COR-L47 (cell line): Measurements from ENCODE around the gene POLR2I.
A peak's percentile ranks its signal among the peaks of the same experiment; 100 is the strongest.
"Not testable (repeated sequence)": the region's sequence is repeated elsewhere in the genome, so short reads cannot be mapped to it uniquely, and the experiment has no call there.

Experiments used
- DNase-seq: peaks from one replicate; lab custom pipeline; 2025; lab: John Stamatoyannopoulos, UW

POLR2I gene

DNA sequence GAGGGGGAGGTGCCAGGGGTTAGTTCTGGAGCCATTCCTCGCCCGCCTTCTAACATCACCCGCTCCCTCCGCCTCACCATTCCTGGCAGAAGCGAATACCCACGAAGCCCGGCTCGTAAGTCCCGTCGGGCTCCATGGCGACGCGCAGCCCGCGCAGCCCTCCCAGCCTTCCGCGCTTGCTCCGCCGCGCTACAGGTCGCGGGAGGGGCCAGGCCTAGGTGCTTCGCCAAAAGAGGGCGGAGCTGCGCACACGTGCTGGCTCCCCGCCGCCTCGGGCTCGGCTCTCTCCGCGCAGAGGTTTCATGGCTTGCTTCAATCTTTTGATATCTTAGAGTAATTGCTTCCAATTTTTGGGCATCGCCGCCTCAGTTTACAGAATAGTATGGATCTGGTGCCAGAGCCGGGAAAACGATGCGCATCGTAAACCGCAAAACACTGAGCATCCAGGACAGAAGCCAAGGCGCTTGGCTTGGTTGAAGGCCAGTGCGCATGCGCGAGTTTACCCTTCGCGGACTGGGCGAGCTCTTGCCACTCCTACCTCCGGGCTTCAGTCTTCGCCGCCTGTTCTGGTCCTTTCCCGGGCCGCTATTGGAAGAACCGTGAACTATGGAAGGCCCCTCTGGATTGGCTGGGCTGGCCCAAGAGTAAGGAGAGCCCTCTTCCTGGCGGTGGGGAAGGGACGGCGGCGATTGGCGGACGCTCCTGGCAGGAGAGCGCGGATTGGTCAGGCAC is at the start of gene POLR2I:
TSS of gene POLR2I (minus strand) at position 155 of the 732 bp plus-strand sequence. CDS start at position 136, 19 bp downstream.
- peak; percentile 99 for DNase-seq

DNA sequence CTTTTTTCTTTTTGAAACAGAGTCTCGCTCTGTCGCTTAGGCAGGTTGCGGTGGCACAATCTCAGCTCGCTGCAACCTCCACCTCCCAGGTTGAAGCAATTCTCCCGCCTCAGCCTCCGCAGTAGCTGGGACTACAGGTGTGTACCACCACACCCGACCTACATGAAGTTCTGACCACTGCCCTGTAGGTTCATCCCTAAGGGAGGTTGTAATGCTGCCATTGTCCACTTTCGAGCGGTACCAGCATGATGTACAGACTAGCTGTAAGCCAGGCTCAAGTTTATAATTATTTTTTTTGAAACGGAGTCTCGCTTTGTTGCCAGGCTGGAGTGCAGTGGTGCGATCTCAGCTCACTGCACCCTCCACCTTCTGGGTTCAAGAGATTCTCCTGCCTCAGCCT is 49.1 kb upstream of the POLR2I start:
- DNase-seq: no peak

- DNase-seq: no peak
These were observed 46.3 kb upstream of the POLR2I start for GRCh38 chr19:36160821-36161596.

- no peak for DNase-seq
These were observed 38.5 kb upstream of the POLR2I start for GRCh38 chr19:36153126-36153525.

DNA sequence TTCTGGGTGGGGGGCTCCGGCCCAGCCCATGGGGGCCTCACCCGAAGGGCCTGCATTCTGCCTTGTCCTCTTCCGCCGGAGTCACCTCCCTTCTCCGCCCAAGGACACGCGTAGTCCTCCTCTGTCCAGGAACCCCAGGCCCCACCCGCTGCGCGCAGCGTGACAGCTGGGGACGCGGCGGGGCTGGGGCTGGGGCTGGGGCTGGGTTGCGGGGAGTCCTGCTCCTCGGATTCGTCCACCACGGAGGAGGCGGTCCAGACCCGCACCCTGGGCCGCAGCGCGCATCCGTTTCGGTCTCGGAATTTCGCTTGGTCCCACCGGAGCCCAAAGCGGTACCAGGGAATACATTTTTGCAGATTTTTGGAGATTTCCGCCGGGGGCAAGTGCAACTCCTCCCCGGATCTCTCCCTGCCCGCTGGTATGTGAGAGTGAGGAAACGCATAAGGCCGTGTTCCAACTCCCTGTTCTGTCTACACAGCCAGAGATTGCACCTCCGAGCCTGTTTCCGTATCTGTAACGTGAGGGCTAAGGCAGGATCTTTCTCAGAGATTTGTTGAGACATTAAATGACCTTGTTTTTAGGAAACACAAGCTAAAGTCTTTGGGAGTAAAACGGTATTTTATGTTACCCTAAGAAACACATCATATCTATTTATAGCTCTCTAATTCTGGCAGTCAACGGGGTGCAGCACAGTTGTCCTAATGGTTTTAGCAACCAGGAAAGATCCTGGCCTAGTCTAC is 37.8 kb upstream of the POLR2I start, which contains the start of gene COX7A1:
TSS of gene COX7A1 (minus strand) at position 96 of the 740 bp plus-strand sequence. CDS start at position 56, 40 bp downstream.
- no peak for DNase-seq

- DNase-seq: no peak
These were observed 37.3 kb upstream of the POLR2I start for GRCh38 chr19:36152019-36152351.

- DNase-seq: no peak
These were observed 36.7 kb upstream of the POLR2I start for GRCh38 chr19:36151144-36152018.

GRCh38 chr19:36150586-36150985 is 35.9 kb upstream of the POLR2I start:
- DNase-seq: no peak

DNA sequence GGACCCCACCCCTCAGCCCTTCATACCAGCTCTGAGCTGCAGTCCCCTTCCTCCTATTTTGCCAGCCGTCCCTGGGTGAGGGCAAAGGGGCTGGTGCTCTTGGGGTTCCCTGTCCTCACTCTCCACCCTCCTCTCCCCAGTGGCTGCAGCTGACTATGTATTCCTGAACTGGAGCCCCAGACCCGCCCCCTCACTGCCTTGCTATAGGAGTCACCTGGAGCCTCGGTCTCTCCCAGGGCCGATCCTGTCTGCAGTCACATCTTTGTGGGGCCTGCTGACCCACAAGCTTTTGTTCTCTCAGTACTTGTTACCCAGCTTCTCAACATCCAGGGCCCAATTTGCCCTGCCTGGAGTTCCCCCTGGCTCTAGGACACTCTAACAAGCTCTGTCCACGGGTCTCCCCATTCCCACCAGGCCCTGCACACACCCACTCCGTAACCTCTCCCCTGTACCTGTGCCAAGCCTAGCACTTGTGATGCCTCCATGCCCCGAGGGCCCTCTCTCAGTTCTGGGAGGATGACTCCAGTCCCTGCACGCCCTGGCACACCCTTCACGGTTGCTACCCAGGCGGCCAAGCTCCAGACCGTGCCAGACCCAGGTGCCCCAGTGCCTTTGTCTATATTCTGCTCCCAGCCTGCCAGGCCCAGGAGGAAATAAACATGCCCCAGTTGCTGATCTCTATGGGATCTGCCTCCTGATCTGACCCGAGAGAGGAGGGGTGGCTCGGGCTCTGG is 35.2 kb upstream of the POLR2I start:
- DNase-seq: no peak

DNA sequence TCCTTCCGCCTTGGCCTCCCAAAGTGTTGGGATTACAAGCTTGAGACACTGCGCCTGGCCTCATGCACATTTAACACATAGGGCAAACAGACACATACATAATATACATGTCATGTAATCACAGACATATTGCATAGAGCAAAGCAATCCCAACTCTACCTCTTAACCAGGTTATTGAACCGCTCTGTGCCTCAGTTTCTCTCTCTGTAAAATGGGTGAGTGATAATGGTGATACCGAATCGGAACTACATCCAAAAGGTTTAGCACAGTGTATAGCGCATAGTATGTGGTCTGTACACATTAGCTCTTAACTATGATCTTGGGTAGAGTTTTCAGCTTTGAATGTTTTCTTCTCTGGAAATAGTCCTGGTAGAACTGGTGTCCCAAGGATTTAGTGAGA is 29.9 kb upstream of the POLR2I start:
- DNase-seq: no peak

- no peak for DNase-seq
These were observed 27.8 kb upstream of the POLR2I start for GRCh38 chr19:36142496-36142895.

GRCh38 chr19:36142046-36142445 is 27.4 kb upstream of the POLR2I start:
- no peak for DNase-seq

DNA sequence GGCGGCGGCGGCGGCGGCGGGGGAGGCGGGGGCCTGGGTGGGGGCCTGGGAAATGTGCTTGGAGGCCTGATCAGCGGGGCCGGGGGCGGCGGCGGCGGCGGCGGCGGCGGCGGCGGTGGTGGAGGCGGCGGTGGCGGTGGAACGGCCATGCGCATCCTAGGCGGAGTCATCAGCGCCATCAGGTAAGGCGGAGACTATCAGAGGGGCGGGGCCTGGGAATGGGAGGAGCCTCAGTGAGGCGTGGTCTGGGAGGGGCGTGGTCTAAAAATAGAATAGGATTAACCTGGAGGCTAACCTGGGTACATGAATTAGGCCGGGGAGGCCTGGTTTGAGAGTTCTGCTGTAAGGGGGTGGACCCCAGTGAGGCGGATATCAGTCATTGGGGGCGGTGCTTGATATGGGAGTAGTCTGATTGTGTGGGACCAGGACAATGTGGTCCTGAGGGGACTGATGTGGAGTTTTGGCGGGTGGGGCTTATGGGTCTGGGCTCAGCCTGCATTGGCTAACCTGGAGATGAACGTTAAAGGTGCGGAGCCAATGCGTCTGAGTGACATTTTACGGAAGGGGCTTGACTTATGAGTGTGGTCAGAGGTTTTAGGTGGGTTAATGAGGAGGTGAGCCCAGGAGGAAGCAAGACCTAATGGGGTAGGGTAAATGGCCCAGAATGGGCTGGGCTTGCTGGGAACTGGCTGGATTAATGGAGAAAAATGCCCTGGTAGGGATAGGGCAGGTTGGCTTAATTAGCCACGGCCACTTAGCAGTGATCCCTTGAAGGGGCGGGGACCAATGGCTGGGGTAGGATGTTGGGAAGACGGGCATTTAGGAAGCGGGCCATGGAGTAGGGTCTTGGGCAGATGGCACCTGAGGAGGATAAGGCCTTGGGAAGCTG is 26.6 kb upstream of the POLR2I start:
- peak; percentile 71 for DNase-seq

DNA sequence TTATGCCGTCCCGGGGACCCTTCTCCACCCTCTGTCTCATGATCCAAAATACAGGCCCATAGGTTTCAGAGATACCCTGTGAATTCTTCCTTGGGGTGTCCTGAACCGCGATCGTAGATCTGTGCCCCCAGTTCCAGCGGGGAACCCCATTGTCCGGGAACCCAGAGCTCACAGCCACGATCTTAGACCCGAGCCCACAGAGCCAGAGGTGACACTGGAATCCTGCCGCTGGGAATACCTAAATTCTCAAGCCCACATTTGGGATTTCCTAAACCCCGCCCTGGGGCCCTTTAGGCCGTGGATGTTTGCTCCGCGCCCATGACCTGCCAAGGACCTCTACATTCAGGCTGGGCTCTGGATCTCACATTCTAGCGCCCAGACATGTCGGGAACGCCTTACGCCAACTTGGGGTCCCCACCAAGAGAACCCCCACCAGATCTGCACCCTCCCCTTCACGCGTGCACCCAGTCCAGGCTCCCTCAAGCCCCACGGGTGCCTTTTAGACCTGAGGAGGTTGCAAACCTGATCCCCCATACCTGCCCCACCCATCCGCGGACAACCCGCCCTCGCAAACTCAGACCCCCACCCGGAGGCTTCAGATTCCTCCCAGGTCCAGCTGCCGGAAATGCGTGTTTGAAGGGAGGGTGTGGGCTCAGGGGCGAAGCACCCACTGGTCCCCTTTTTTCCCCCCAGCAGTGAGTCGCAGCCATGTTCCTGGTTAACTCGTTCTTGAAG is 25.8 kb upstream of the POLR2I start:
- peak; percentile 72 for DNase-seq

- DNase-seq: peak; percentile 96
These were observed 25.0 kb upstream of the POLR2I start, which contains the start of gene CAPNS1 for GRCh38 chr19:36139473-36140303. TSS of gene CAPNS1 (plus strand) at chr19:36140066. CDS start at chr19:36141012, 946 bp downstream.

GRCh38 chr19:36139120-36139472 is 24.4 kb upstream of the POLR2I start:
- no peak for DNase-seq

- DNase-seq: peak; percentile 19
These were observed 22.4 kb upstream of the POLR2I start for GRCh38 chr19:36136964-36137686.

DNA sequence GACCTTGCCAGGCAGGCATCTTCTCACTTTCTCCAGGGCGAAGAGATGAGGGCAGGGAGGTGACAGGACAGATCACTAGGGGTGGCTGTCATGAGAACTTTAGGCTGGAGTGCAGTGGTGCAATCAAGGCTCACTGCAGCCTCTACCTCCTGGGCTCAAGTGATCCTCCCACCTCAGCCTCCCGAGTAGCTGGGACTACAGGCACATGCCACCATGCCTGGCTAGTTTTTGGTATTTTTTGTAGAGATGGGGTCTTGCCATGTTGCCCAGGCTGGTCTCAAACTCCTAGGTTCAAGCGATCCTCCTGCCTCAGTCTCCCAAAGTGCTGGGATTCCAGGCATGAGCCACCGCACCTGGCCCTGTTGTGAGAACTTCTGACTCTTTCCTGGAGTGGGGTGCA is 20.2 kb upstream of the POLR2I start:
- not testable (repeated sequence) for DNase-seq
